Keratinocyte (primary cell): ENCODE measurements around the gene PTPRN2.

Source experiments
- EZH2 ChIP-seq: IDR thresholded peaks from one replicate; pipeline ENCODE4 v1.6.1; 2012; ENCODE audit warnings: inconsistent platforms, mild to moderate bottlenecking, low read length, moderate library complexity
- TF ChIP-seq, protein P1 (sequence below), 3 experiments: IDR thresholded peaks in 1 of 3; conservative IDR thresholded peaks in 1 of 3; optimal IDR thresholded peaks in 1 of 3; 2 replicates in 2 of 3; 3 replicates in 1 of 3; pipeline versions ENCODE3 to v1.5.1; 2011; ENCODE audit warnings: low read length in 3 of 3, mild to moderate bottlenecking in 3 of 3, moderate library complexity in 2 of 3, control low read depth in 1 of 3, inconsistent platforms in 1 of 3; ENCODE audit not compliant: insufficient read depth in 2 of 3; ENCODE audit errors: extremely low read depth in 1 of 3

GRCh38 chr7:158191671-158192070, 396.0 kb downstream of the PTPRN2 start:
- no peak for TF ChIP-seq EZH2
- TF ChIP-seq, protein P1, sequence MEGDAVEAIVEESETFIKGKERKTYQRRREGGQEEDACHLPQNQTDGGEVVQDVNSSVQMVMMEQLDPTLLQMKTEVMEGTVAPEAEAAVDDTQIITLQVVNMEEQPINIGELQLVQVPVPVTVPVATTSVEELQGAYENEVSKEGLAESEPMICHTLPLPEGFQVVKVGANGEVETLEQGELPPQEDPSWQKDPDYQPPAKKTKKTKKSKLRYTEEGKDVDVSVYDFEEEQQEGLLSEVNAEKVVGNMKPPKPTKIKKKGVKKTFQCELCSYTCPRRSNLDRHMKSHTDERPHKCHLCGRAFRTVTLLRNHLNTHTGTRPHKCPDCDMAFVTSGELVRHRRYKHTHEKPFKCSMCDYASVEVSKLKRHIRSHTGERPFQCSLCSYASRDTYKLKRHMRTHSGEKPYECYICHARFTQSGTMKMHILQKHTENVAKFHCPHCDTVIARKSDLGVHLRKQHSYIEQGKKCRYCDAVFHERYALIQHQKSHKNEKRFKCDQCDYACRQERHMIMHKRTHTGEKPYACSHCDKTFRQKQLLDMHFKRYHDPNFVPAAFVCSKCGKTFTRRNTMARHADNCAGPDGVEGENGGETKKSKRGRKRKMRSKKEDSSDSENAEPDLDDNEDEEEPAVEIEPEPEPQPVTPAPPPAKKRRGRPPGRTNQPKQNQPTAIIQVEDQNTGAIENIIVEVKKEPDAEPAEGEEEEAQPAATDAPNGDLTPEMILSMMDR (optimal IDR thresholded peaks at IDR 0.05 in 1 of 3, IDR thresholded peaks at IDR 0.05 in 1 of 3, conservative IDR thresholded peaks at IDR 0.05 in 1 of 3; ENCODE audit: extremely low read depth in 1 of 3, insufficient read depth in 2 of 3, low read length in 3 of 3), result no peak
